ENCODE measurements around the gene KANSL2. TPM values are rescaled to one million over a fixed set of nuclear protein-coding genes. Genes with fewer than 3 reads are reported as not detected.
A peak's percentile ranks its signal among the peaks of the same experiment; 100 is the strongest.

KANSL2 gene
- total RNA-seq (2021; ENCODE audit: unreplicated experiment) (41.6 TPM), Bru-seq, nascent RNA (percentile 92 among the genes with signal in this experiment), BruChase-seq, experiment 1, labeled RNA remaining after a 6-hour chase (percentile 70 among the genes with signal in this experiment), BruChase-seq, experiment 2, labeled RNA remaining after a 2-hour chase (percentile 80 among the genes with signal in this experiment)
- polyA plus RNA-seq (2012), result 24.2 and 27.4 TPM in 2 replicates
- long read RNA-seq, partial matches to known transcripts, result 14 of 67 reads
- long read RNA-seq, other reads (novel, unspliced or antisense), result 53 of 67 reads

- DNase-seq (ENCODE audit: low read depth, low spot score) (peak; percentile 95), ATAC-seq (peak; percentile 98)
- ChIA-PET RAD21 (ENCODE audit: low non-redundant PET in 1 of 2, low total read pairs in 2 of 2, uncharacterized antibody in 2 of 2, unreplicated experiment in 2 of 2) (interaction anchor here in 1 of 2 experiments (0.6 kb wide), 1 partner anchor 582 kb away, joined by 3 read pairs; no protein-coding TSS in a partner anchor), CTCF (interaction anchor here (1.1 kb wide), 1 partner anchor 113 kb away, joined by 3 read pairs; no protein-coding TSS in a partner anchor), POLR2A (interaction anchor here (0.6 to 1.5 kb wide), 5 partner anchors 9 to 515 kb away, joined by 3 to 16 read pairs (median 4); no protein-coding TSS in a partner anchor)
- intact Hi-C loops (cut with micrococcal nuclease), result loop anchor here (2.0 to 5.0 kb wide), 2 partner anchors 35 to 115 kb away; partner anchors contain the start of gene CCNT1
- Histone ChIP-seq H2AFZ (ENCODE audit: low read depth, low read length, poor library complexity, severe bottlenecking) (peak within 1 kb of the TSS; percentile 49), H3K27ac (ENCODE audit: low read depth, low read length) (peak within 1 kb of the TSS; percentile 82), H3K4me3 (replicated peaks in 1 of 2; ENCODE audit: low read depth in 1 of 2, low read length in 2 of 2) (peak within 1 kb of the TSS; percentile 98 to 99), H4K20me1 (ENCODE audit: insufficient read depth) (peaks cover 11% of the 10 kb centered on the region; the same call in 1 of the 2 replicates), H3K27me3 (ENCODE audit: insufficient read depth, low read length) (no peaks in the 10 kb centered on the region), H3K9ac (ENCODE audit: low read length) (peak within 1 kb of the TSS; percentile 99), H3K4me2 (ENCODE audit: low read length) (peak within 1 kb of the TSS; percentile 96), H3K36me3 (ENCODE audit: control insufficient read depth in 1 of 2, insufficient read depth in 2 of 2, low read length in 2 of 2) (peaks cover 20 to 33% of the 10 kb centered on the region in 2 experiments), H3K9me2 (ENCODE audit: insufficient read depth) (no peaks in the 10 kb centered on the region), H3K79me2 (ENCODE audit: insufficient read depth, low read length) (peaks cover 51% of the 10 kb centered on the region), H3K4me1 (ENCODE audit: control insufficient read depth in 1 of 2, insufficient read depth in 2 of 2, low read length in 2 of 2) (peaks cover 7 to 22% of the 10 kb centered on the region in 2 experiments), H3K9me3 (ENCODE audit: control insufficient read depth in 1 of 2, insufficient read depth in 1 of 2, low read depth in 1 of 2, low read length in 2 of 2) (no peaks in the 10 kb centered on the region)
- TF ChIP-seq TCF7L2 (IDR thresholded peaks at IDR 0.05; ENCODE audit: borderline replicate concordance, extremely low read depth, insufficient read depth, insufficient read length) (peak; percentile 10), SRF (IDR thresholded peaks at IDR 0.05; ENCODE audit: low read depth) (no peak), SIN3A (IDR thresholded peaks at IDR 0.05; ENCODE audit: low read depth) (peak; percentile 83), ZBTB33 (IDR thresholded peaks at IDR 0.05; ENCODE audit: extremely low read depth, insufficient replicate concordance, low read length) (no peak), EZH2 (IDR thresholded peaks at IDR 0.05) (no peak), CBX3 (IDR thresholded peaks at IDR 0.05; ENCODE audit: low read depth) (no peak), YY1 (IDR thresholded peaks at IDR 0.05; ENCODE audit: extremely low read depth, insufficient replicate concordance, low read depth, low read length) (peak; percentile 78), EGR1 (IDR thresholded peaks at IDR 0.05; ENCODE audit: low read depth) (peak; percentile 41; the same call in 1 of the 2 replicates), POLR2A (IDR thresholded peaks at IDR 0.05; ENCODE audit: borderline replicate concordance, extremely low read depth, insufficient read depth, insufficient read length) (peak; percentile 93), FOSL1 (IDR thresholded peaks at IDR 0.05; ENCODE audit: low read depth) (no peak), POLR2AphosphoS5 (IDR thresholded peaks at IDR 0.05; ENCODE audit: low read depth, low read length) (peak; percentile 99), ELF1 (IDR thresholded peaks at IDR 0.05; ENCODE audit: borderline replicate concordance, low read depth) (no peak), JUND (IDR thresholded peaks at IDR 0.05) (no peak), EZH2phosphoT487 (IDR thresholded peaks at IDR 0.05; ENCODE audit: borderline replicate concordance) (no peak), SP1 (IDR thresholded peaks at IDR 0.05; ENCODE audit: low read depth) (peak; percentile 95), ZFX (IDR thresholded peaks at IDR 0.05) (peak; percentile 94)
- TF ChIP-seq, protein P1, sequence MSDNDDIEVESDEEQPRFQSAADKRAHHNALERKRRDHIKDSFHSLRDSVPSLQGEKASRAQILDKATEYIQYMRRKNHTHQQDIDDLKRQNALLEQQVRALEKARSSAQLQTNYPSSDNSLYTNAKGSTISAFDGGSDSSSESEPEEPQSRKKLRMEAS (IDR thresholded peaks at IDR 0.05), result peak; percentile 71
- no TSS peak for BruUV-seq (replicated peaks)
Observed at GRCh38 chr12:48681710-48682532, at the start of gene KANSL2. Gene KANSL2, minus strand, starts transcription at chr12:48682238. Its CDS starts 606 bp downstream, at chr12:48681632.

All from HCT116 (cell line).